ENCODE measurements around the gene DIAPH3. TPM values are rescaled to one million over a fixed set of nuclear protein-coding genes. Genes with fewer than 3 reads are reported as not detected.
A peak's percentile ranks its signal among the peaks of the same experiment; 100 is the strongest.

Gene DIAPH3
- total RNA-seq, 4 donors from 2014 or later, result 1.4 to 13.2 (median 2.6) TPM

DNA sequence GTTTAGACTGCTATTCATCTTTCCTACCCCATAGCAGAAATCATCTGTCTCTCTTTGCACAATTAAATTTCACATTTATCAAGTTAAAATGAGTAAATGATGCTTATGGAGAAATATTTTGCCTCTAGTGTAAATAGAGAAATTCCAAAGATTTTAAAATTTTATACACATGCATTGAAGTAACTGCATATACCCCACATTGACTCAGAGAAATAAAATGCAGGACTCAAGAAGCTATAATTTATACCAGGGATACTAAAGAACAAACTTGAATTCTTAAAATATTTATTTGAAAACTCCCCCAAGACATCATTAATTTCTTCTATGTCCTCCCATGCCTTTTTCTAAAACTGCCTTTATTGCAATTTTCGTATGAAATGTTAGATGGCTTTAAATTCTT is 165.8 kb downstream of the DIAPH3 start:
- DNase-seq, result no peak
- TF ChIP-seq POLR2A (IDR thresholded peaks at IDR 0.05) (no peak), CTCF (IDR thresholded peaks at IDR 0.05) (no peak)
- H3K36me3 ChIP-seq, result no peaks in the 10 kb centered on the region
- no peak overlapping the region for H3K27ac ChIP-seq
- no peaks in the 10 kb centered on the region for H3K9me3 ChIP-seq
- H3K4me3 ChIP-seq, result no peak overlapping the region
- H3K4me1 ChIP-seq, result peaks cover 0 to 9% (median 0%) of the 10 kb centered on the region in 4 donors
- no peaks in the 10 kb centered on the region for H3K27me3 ChIP-seq

DNA sequence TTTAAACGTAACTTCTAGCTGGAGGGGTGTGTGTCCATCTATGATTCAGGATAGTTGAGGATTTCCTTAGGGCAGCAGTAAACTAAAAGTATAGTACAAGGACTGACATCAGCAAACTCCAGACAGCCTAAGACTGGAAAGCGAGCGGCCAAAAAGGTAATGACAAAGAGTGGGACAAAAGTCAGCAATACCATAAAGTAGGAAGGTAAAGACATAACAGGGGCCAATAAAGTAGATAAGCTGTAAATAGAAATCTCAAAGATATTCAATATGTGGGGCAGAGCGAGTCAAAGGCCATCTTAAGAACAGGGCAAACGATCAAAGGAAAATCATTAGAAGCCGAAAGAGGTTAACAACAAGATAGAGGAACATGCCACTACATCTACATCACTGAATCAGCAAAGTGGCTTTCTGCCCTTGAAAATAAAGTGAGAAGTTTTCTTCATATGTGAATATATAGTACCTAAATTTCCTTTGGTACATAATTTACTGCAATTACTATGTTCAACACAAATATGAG is 167.2 kb downstream of the DIAPH3 start:
- Histone ChIP-seq H3K4me3 (no peak overlapping the region), H3K4me1 (peaks cover 0 to 4% (median 0%) of the 10 kb centered on the region in 4 donors), H3K27ac (no peak overlapping the region), H3K27me3 (no peaks in the 10 kb centered on the region), H3K9me3 (no peaks in the 10 kb centered on the region), H3K36me3 (no peaks in the 10 kb centered on the region)
- TF ChIP-seq POLR2A (IDR thresholded peaks at IDR 0.05), result no peak
- no peak for TF ChIP-seq CTCF (IDR thresholded peaks at IDR 0.05)
- peak in 1 of 3 donors; percentile 50 for DNase-seq

- no peaks in the 10 kb centered on the region for H3K4me1 ChIP-seq
- TF ChIP-seq POLR2A (IDR thresholded peaks at IDR 0.05) (no peak), CTCF (IDR thresholded peaks at IDR 0.05) (no peak)
- DNase-seq, result no peak
- no peak overlapping the region for H3K27ac ChIP-seq
- no peaks in the 10 kb centered on the region for H3K9me3 ChIP-seq
- no peaks in the 10 kb centered on the region for H3K27me3 ChIP-seq
- no peaks in the 10 kb centered on the region for H3K36me3 ChIP-seq
- no peak overlapping the region for H3K4me3 ChIP-seq
Observed at GRCh38 chr13:59991395-59991794, 172.3 kb downstream of the DIAPH3 start.

DNA sequence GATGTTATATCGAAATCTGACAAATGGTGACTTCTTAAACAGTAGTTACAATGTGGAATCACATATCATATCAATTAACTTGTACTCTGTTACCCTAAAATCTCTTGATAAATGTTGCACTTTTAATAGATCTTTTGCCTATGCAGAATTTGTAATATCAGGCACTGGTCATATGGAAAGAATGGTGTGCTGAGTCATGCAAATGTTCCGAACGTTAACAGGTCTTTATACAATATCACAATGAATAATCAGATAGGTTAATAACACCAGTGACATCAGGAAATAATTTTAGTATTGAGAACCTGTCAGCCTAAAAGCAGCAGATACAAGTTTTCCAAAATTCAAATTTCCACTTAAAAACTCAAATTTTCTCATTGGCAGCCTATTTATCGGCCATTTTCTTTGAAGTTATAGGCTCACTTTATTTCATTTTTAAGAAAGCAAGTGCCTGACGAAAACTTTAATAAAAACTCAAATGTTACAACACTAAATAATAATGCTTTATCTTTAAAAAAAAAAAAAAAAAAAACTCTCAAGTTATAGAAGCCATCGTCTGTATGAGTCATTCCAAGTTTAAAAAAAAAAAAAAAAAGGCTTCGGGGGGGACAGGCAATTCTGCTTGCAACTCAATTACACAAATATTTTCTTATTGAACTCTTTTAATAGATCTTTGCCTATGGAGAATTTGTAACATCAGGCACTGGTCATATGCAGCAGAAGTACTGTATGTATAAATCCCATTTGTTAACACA is 180.9 kb downstream of the DIAPH3 start:
- Histone ChIP-seq H3K9me3 (no peaks in the 10 kb centered on the region), H3K27me3 (no peaks in the 10 kb centered on the region), H3K27ac (no peak overlapping the region), H3K36me3 (no peaks in the 10 kb centered on the region), H3K4me3 (no peak overlapping the region), H3K4me1 (no peaks in the 10 kb centered on the region)
- TF ChIP-seq CTCF (IDR thresholded peaks at IDR 0.05), result no peak
- TF ChIP-seq POLR2A (IDR thresholded peaks at IDR 0.05), result no peak
- DNase-seq, result no peak

- Histone ChIP-seq H3K4me3 (no peak overlapping the region), H3K36me3 (no peaks in the 10 kb centered on the region), H3K27ac (no peak overlapping the region), H3K9me3 (no peaks in the 10 kb centered on the region), H3K4me1 (peaks cover 0 to 7% (median 0%) of the 10 kb centered on the region in 4 donors), H3K27me3 (no peaks in the 10 kb centered on the region)
- TF ChIP-seq CTCF (IDR thresholded peaks at IDR 0.05) (no peak), POLR2A (IDR thresholded peaks at IDR 0.05) (no peak)
- DNase-seq, result no peak
Observed at GRCh38 chr13:59979589-59979988, 184.1 kb downstream of the DIAPH3 start.
